Nephron (organoid): ENCODE results near the gene OR4D2.

Experiments used
- H3K27ac Mint-ChIP-seq, 3 experiments: 2 replicates each; pipeline ENCODE4 v1.8.0; 2020; ENCODE audit warnings: mixed read lengths in 3 of 3, mild to moderate bottlenecking in 2 of 3, moderate library complexity in 1 of 3
- H3K27me3 Mint-ChIP-seq: 2 replicates; pipeline ENCODE4 v1.8.0; 2021; ENCODE audit warnings: low read depth, mild to moderate bottlenecking, moderate library complexity, mixed read lengths
- H3K36me3 Mint-ChIP-seq: 2 replicates; pipeline ENCODE4 v1.8.0; 2020; ENCODE audit warnings: low read depth, mixed read lengths
- H3K4me1 Mint-ChIP-seq: 2 replicates; pipeline ENCODE4 v1.8.0; 2020; ENCODE audit warnings: mixed read lengths
- H3K4me3 Mint-ChIP-seq, 3 experiments: 2 replicates each; pipeline ENCODE4 v1.8.0; 2020; ENCODE audit warnings: mild to moderate bottlenecking in 3 of 3, mixed read lengths in 3 of 3, moderate library complexity in 2 of 3
- H3K9me3 Mint-ChIP-seq: 2 replicates; pipeline ENCODE4 v1.8.0; 2020; ENCODE audit warnings: mixed read lengths
- TF ChIP-seq, protein P1 (sequence below), 3 experiments: fragments of 200-600 bp; sonication (generic); IDR thresholded peaks; one replicate each; pipeline ENCODE4 v1.5.0; 2021; ENCODE audit warnings: antibody characterized with exemption in 3 of 3; ENCODE audit not compliant: unreplicated experiment in 3 of 3

OR4D2 gene

DNA sequence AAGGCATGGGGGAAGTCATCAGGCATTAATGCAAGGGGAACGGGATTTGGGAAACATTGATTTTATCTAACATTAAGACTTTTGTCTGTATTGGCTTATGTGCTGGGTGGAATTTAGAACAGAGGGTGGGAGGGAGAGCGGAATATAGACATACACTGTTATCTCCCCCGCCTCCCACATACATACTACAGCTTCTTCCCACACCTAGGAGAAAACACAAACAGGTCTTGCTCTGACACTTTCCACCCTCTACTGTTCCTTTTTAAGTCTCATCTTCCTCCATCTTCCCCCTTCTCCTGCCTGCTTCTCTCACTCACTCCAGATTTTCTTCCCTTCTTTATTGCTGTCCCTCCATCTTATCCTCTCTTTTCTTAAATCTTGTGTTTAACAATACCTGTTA lies 18.2 kb upstream of the OR4D2 start:
- no peak overlapping the region for H3K4me3 Mint-ChIP-seq
- H3K9me3 Mint-ChIP-seq = peaks cover 26% of the 10 kb centered on the region

DNA sequence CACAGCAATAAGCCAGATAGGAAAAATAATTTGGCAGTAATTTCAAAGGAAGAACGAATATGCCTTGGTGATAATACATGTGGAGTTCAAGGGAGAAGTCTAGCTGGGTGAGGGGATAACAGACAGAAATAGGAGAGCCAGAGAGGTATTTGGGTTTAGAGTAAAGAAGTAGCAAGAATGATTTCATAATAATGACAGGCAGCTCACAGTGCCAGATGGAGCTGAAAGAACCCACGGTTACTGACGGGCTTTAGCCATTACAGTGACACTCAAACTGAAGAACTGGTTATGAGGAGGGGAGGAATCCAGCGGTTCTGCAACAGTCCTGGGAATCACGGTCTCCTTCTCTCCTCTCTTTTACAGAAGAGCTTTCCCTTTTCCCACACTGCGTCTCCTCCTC lies 16.4 kb upstream of the OR4D2 start:
- Mint-ChIP-seq H3K36me3 (no peaks in the 10 kb centered on the region), H3K9me3 (peaks cover 11% of the 10 kb centered on the region), H3K4me1 (no peaks in the 10 kb centered on the region), H3K27me3 (peaks cover 89% of the 10 kb centered on the region), H3K27ac (no peak overlapping the region), H3K4me3 (no peak overlapping the region)
- TF ChIP-seq, protein P1, sequence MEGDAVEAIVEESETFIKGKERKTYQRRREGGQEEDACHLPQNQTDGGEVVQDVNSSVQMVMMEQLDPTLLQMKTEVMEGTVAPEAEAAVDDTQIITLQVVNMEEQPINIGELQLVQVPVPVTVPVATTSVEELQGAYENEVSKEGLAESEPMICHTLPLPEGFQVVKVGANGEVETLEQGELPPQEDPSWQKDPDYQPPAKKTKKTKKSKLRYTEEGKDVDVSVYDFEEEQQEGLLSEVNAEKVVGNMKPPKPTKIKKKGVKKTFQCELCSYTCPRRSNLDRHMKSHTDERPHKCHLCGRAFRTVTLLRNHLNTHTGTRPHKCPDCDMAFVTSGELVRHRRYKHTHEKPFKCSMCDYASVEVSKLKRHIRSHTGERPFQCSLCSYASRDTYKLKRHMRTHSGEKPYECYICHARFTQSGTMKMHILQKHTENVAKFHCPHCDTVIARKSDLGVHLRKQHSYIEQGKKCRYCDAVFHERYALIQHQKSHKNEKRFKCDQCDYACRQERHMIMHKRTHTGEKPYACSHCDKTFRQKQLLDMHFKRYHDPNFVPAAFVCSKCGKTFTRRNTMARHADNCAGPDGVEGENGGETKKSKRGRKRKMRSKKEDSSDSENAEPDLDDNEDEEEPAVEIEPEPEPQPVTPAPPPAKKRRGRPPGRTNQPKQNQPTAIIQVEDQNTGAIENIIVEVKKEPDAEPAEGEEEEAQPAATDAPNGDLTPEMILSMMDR (IDR thresholded peaks at IDR 0.05; ENCODE audit: unreplicated experiment in 3 of 3) = no peak

More for the DNA sequence above, 18.2 kb upstream of the OR4D2 start:
- H3K36me3 Mint-ChIP-seq = peaks cover 4% of the 10 kb centered on the region
- H3K27ac Mint-ChIP-seq = no peak overlapping the region
- H3K27me3 Mint-ChIP-seq = peaks cover 71% of the 10 kb centered on the region
- H3K4me1 Mint-ChIP-seq = no peaks in the 10 kb centered on the region
- TF ChIP-seq, protein P1 (IDR thresholded peaks at IDR 0.05; ENCODE audit: unreplicated experiment in 3 of 3) = no peak

DNA sequence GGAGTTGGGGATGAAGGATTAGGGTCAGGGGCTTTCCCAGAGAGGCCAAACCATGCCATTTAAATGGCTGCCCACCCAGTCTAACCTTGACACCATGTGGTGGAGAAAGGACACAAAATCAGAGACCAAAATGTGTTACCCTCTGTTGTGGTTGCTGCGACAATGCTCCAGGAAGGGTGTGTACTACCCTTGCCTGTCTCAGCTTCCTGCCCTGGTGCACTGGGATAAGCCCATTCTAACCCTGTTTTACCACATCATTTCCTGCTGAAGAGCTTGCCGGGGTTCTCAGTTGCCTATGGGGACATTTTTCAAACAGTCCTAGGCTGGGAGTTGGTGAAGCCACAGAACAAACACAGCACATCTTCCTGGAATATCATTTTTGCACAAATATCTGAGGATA lies 13.7 kb upstream of the OR4D2 start:
- H3K27me3 Mint-ChIP-seq = peaks cover 96% of the 10 kb centered on the region
- TF ChIP-seq, protein P1 (IDR thresholded peaks at IDR 0.05; ENCODE audit: unreplicated experiment in 3 of 3) = no peak
- H3K4me3 Mint-ChIP-seq = no peak overlapping the region
- H3K9me3 Mint-ChIP-seq = peaks cover 7% of the 10 kb centered on the region
- peaks cover 7% of the 10 kb centered on the region for H3K4me1 Mint-ChIP-seq
- no peak overlapping the region for H3K27ac Mint-ChIP-seq
- no peaks in the 10 kb centered on the region for H3K36me3 Mint-ChIP-seq

DNA sequence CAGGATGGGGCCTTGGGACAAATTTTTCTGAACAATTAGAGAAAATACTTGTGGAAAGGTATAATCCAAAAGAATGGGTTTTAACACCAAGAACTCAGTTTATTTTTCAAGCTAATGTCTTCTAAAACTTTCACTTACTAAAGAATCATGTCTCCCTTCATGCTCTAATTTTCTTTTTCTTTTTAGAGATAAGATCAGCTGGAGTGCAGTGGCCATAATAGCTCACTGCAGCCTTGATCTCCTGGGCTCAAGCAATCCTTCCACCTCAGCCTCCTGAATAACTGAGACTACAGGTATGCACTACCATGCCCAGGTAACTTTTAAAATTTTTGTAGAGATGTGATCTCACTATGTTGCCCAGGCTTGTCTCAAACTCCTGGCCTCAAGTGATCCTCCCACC lies 13.1 kb upstream of the OR4D2 start:
- Mint-ChIP-seq H3K27me3 (peaks cover 96% of the 10 kb centered on the region), H3K27ac (no peak overlapping the region), H3K9me3 (peaks cover 7% of the 10 kb centered on the region), H3K36me3 (no peaks in the 10 kb centered on the region), H3K4me1 (peaks cover 7% of the 10 kb centered on the region), H3K4me3 (no peak overlapping the region)
- TF ChIP-seq, protein P1 (IDR thresholded peaks at IDR 0.05; ENCODE audit: unreplicated experiment in 3 of 3) = no peak

DNA sequence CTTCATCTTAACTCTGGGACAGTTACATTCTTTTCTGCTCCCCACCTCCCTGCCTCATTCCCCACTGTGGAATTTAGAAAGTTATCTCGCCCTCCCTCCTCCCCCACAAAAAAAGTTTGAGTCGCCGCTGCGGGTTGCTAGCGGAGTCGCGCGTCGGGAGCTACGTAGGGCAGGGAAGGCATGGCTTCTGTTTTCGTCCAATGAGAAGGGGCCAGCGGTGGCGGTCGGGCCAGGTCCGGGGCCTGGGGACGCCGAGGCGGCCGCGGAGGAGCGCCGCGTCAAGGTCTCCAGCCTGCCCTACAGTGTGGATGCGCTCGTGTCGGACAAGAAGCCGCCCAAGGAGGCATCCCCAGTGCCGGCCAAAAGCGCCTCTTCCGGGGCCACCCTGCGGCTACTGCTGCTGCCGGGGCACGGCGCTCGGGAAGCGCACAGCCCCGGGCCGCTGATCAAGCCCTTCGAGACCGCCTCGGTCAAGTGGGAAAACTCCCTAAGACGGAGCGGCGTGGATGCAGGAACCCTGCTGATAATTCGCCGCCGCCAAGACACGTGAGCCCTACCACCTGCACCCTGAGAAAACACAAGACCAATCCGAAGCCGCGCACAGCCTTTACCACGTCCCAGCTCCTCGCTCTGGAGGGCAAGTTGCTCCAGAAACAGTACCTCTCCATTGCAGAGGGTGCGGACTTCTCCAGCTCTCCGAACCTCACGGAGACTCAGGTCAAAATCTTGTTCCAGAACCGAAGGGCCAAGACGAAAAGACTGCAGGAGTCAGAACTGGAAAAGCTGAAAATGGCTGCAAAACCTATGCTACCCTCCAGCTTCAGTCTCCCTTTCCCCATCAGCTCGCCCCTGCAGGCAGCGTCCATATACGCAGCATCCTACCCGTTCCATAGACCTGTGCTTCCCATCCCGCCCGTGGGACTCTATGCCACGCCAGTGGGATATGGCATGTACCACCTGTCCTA lies 9.7 kb upstream of the OR4D2 start:
- TF ChIP-seq, protein P1 (IDR thresholded peaks at IDR 0.05; ENCODE audit: unreplicated experiment in 3 of 3) = peak in 1 of 3 experiments; percentile 8
- Mint-ChIP-seq H3K27me3 (peaks cover 98% of the 10 kb centered on the region), H3K4me1 (peaks cover 7% of the 10 kb centered on the region), H3K4me3 (peak overlapping the region; percentile 71 to 77 (median 76)), H3K36me3 (no peaks in the 10 kb centered on the region), H3K27ac (no peak overlapping the region), H3K9me3 (peaks cover 10% of the 10 kb centered on the region)
